ENCODE results near the gene TGM1.
"Not testable (repeated sequence)": the region's sequence is repeated elsewhere in the genome, so short reads cannot be mapped to it uniquely, and the experiment has no call there.

The TGM1 gene

DNA sequence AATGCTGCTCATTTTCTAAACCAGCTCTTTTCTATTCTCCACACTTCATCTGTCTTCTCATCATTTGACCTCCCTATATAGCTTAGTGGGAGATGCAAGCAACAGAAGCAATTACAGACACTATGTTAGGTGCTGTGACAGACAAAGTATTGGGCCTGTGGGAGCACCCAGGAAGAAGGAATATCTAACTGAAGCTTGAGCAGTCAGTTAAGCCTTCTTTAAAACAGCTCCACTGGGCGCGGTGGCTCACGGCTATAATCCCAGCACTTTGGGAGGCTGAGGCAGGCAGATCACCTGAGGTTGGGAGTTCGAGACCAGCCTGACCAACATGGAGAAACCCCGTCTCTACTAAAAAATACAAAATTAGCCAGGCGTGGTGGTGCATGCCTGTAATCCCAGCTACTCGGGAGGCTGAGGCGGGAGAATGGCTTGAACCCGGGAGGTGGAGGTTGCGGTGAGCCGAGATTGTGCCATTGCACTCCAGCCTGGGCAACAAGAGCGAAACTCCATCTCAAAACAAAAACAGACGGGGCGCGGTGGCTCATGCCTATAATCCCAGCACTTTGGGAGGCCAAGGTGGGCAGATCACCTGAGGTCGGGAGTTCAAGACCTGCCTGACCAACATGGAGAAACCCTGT, 59.6 kb downstream of the TGM1 start:
- not testable (repeated sequence) for DNase-seq

DNA sequence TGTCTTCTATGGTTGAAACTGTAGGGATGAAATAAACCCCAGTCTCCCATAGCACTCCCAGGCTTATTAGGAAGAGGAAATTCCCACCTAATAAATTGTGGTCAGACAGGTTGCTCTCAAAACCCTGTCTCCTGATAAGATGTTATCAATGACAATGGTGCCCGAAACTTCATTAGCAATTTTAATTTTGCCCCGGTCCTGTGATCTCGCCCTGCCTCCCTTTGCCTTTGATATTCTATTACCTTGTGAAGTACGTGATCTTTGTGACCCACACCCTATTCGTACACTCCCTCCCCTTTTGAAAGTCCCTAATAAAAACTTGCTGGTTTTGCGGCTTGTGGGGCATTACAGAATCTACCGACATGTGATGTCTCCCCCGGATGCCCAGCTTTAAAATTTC, 60.4 kb downstream of the TGM1 start:
- DNase-seq = not testable (repeated sequence)
